NCI-H1092 treated with DMSO at 0.1 percent for 48 hours (cell line): ENCODE measurements around the gene HOXD4.

Experiments used
- DNase-seq: peaks from one replicate; lab custom pipeline; 2025; lab: John Stamatoyannopoulos, UW

The HOXD4 gene

GRCh38 chr2:176126929-176127773 lies 24.2 kb upstream of the HOXD4 start:
- no peak for DNase-seq

DNA sequence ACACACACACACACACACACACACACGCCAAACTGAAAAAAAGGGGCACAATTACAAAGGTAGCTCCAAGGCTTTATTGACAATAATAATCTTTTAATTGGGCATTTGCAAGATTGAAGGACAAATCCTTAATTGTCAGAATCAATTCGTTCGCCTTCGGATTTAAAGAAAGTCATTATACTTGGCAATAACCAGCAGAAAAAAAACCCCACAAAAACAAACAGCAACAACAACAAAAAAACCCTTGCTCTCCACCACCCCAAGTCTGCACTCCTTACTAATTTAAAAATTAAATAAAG lies 23.6 kb upstream of the HOXD4 start:
- no peak for DNase-seq

DNA sequence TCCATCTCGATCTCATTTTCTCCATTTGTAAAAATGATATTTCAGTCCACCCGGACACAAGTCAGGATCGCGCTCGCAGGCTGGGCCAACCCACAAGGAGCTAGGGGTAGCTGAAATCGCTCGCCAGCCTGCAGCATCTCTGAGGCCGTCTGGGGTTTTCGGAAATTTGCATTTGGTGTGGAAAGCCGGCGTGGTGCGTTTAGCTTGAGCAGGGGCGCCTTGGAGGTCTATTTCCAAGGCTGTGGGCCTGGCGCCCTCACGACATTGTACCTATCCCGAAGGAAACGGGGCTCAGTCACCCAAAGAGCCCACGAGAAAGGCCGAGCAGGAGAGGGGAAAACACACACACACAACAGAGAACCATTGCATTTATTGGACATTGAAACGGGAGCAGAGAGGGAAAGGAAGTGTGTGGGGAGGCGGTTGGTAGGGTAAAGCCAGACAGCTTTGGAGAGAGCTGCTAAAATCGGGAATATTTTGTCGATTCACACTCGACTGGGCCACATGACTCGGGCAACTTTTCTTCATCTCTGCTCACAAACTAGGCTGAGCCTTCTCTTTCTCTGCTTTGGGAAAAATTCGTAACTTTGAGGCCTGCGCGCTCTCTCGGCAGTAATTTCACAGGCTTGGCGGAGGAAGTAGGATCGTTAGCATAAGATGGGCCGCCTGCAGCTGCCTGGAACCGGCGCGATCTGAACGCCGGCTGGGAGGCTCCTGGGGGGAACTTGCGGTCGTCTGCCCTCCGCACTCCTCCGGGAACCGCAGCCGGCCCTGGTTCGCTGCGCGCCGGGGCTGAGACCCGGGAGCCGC lies 23.0 kb upstream of the HOXD4 start:
- no peak for DNase-seq

DNA sequence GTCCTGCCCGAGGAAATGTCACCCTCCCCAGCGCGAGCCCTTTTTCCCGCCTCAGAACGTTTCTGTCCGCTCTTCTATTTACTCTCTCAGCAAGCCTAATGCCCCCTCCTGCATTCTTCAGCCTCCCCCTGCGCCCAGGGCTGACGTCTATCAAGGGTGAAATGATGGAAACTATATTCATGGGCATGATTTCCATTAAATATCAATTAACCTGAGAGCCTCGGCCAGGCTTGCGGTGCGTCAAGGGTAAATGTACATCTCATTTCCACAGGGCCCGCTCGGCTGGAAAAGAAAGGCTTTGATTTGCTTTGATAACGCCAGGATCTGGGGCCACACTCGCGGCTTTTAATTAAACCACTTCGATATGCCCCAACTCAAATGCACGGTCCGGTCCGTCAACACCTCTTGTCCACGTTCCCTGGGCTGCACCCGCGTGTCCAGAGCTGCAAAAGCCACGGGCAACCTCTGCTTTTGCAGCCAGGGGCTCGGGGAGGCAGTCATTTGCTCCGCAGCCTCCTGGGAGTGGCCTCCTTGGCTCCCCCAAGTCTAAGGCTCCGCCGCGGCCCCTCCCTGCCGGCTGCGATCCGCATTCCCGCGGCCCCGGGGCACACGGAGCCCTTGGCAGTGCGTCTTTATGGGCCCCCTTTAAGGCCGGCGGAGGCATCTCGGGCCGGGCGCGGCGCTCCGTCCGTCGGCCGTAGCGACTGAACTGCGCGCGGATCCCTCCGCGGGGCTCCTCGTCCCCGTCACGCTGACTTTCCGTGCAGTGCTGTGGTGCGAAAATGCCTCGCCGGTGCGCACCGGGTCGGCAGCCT lies 22.2 kb upstream of the HOXD4 start, which contains the start of gene HOXD8:
Gene HOXD8 (plus strand): TSS at position 724 of the 815 bp plus-strand sequence. CDS start 662 bp downstream, outside the sequence.
- no peak for DNase-seq

DNA sequence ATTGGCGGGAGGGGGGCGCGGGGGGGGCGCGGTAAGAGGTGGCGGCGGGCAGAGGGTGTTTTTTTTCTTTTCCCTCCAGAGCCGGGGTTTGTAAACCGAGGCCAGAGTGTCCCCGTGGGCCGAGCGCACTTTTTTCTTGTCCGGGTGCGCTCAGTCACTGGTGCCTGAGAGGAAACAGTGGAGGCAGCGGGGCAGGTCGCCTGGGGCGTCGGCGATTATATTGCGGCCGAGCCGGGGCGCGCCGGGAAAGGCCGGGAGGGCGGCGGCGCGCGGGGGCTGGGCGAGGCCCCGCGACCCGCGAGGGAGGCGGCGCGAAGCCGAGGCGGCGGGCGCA lies 21.6 kb upstream of the HOXD4 start:
- DNase-seq, result no peak

- DNase-seq, result no peak
These were observed 21.0 kb upstream of the HOXD4 start for GRCh38 chr2:176130147-176130956.

- DNase-seq, result no peak
These were observed 20.1 kb upstream of the HOXD4 start for GRCh38 chr2:176130957-176131847.

DNA sequence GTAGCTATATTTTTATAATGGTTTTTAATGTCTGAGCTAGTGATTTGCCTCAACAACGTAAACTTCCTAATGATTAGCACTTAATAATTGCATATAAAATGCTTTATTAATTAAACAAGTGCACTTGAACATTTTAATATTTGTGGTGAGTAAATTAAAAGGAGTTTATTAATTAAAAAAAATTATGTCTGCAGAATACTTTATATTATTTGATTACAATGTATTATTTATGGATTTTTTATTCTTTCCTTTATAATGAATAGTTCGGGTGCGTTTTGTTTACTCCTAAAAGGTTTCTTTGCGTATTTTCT lies 19.5 kb upstream of the HOXD4 start:
- DNase-seq, result no peak

- no peak for DNase-seq
These were observed 18.9 kb upstream of the HOXD4 start for GRCh38 chr2:176132205-176133171.

- no peak for DNase-seq
These were observed 18.0 kb upstream of the HOXD4 start for GRCh38 chr2:176133389-176133788.

GRCh38 chr2:176134035-176134434 lies 17.3 kb upstream of the HOXD4 start:
- DNase-seq, result no peak

DNA sequence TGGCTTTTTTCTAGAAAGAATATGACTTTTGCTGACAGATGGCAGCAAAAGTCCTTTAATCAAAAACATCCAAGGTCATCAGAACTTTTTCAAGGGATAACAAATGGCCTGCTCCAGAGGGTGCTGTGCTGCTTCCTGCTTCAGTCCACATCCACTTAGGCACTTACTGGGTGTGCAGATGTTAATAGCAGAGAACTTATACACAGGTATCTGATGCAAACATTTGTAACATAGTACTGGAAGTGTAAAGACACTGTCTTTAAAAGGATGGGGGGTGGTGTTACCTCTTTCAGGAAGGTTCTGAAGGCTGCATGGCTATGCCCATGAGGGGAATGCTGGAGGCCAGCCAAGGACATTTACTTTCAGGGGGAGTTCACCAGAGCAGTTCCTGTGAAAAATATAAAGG lies 16.3 kb upstream of the HOXD4 start:
- DNase-seq, result no peak

- no peak for DNase-seq
These were observed 14.7 kb upstream of the HOXD4 start for GRCh38 chr2:176136374-176137251.

DNA sequence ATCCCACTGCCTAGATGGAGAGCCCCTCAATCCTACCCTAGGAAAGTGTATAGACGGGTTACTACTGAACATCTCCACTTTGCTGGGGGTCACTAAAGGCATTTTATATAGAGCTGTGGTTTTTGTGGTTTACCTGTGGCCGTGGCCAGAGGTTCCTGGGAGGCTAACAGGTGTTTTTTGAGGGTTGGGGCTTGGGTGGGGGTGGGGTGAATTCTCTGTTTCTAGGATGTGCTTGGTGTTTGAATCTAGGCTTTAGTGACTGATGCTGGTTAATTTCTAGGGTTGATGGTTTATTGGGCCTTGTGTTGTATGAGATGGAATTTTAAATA lies 14.1 kb upstream of the HOXD4 start:
- no peak for DNase-seq

DNA sequence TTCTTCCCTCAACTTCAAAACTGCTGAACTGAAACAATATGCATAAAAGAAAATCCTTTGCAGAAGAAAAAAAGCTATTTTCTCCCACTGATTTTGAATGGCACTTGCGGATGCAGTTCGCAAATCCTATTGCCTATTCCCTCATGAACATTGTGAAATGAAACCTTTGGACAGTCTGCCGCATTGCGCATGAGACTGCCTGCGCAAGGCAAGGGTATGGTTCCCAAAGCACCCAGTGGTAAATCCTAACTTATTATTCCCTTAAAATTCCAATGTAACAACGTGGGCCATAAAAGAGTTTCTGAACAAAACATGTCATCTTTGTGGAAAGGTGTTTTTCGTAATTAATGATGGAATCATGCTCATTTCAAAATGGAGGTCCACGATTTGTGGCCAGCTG lies 13.4 kb upstream of the HOXD4 start:
- DNase-seq, result no peak

- no peak for DNase-seq
These were observed 12.8 kb upstream of the HOXD4 start for GRCh38 chr2:176138526-176138922.

DNA sequence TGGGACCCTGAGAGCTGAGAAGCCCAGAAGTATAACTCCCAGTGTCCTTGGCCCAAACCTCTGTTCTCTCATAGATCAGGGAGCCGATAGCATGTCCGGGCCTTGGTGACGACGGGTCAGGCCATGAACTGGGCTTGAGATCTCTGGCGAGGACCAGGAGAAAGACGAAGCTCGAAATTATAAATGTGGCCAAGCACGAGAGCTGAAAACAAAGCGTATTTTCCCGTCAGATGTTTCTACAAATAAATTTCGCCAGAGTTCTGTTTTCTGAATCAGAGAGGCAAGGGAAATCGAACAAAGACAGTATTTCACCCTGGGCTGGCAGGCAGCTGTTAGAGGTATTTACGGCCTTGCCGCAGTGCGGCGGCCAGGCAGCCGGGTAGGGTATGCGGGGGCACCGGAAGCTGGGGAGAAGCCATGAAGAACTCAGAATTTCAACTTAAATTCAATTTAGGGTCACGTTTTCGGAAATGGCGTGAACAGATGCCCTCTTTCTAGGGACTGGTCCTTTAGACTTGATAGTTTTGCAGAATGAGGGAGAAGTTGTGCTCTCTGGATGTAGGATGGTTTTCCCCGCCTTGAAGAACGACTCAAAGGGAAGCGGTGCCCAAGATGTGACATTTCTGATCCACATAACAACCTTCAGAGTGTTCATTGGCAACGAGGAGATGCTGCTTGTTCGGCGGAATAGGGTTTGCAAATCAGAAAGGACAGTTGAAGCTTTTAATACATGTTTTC lies 12.3 kb upstream of the HOXD4 start:
- no peak for DNase-seq
